Measurements from ENCODE around the gene SERINC3.

The SERINC3 gene

DNA sequence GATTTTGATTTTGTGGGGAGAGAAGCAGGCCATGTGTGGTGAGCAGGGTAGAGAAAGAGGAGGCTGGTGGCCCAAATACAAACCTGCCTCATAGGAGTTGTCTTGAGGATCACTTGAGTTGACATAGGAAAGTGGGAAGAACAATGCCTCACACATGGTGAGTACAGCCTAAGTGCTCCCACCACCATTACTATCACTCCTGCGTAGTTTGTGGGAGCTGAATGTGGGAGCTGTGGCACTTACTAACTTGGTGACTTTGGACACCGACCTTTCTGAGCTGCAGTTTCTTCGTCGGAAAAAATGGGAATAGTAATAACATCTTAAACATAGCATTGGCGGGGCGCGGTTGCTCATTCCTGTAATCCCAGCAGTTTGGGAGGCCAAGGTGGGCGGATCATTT is 25.5 kb upstream of the SERINC3 start:
- TF ChIP-seq, protein P1, sequence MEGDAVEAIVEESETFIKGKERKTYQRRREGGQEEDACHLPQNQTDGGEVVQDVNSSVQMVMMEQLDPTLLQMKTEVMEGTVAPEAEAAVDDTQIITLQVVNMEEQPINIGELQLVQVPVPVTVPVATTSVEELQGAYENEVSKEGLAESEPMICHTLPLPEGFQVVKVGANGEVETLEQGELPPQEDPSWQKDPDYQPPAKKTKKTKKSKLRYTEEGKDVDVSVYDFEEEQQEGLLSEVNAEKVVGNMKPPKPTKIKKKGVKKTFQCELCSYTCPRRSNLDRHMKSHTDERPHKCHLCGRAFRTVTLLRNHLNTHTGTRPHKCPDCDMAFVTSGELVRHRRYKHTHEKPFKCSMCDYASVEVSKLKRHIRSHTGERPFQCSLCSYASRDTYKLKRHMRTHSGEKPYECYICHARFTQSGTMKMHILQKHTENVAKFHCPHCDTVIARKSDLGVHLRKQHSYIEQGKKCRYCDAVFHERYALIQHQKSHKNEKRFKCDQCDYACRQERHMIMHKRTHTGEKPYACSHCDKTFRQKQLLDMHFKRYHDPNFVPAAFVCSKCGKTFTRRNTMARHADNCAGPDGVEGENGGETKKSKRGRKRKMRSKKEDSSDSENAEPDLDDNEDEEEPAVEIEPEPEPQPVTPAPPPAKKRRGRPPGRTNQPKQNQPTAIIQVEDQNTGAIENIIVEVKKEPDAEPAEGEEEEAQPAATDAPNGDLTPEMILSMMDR (IDR thresholded peaks at IDR 0.05; ENCODE audit: control extremely low read depth, extremely low read depth, low read depth, missing control alignments) = no peak
- POLR2A ChIA-PET = no interaction called here
- DNase-seq (ENCODE audit: extremely low spot score) = no peak
- CTCF ChIA-PET = interaction anchor here (0.7 to 2.1 kb wide), 5 partner anchors 11 to 63 kb away, joined by 3 to 7 read pairs (median 3); no protein-coding TSS in a partner anchor

DNA sequence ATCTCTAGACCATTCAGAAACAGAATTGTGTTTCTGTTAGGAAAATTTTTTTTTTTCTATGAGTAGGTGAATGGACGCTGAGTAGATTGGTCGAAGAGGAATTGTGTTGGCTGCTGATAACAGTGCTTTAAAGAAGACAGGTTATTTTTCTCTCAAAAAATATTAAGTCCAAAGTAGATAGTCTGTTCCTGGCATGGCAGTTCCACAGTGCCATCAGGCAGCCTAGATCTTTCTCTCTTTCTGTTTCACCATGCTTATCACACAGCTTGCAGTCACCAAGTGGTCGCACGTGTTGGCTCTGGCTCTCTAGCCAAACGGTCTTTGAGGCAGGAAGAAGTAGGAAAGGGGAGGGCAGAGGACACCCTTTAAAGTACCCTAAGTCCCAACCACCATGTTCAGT is 22.4 kb upstream of the SERINC3 start:
- ChIA-PET POLR2A (no interaction called here), CTCF (no interaction called here)
- DNase-seq (ENCODE audit: extremely low spot score) = no peak
- TF ChIP-seq, protein P1 (IDR thresholded peaks at IDR 0.05; ENCODE audit: control extremely low read depth, extremely low read depth, low read depth, missing control alignments) = no peak

DNA sequence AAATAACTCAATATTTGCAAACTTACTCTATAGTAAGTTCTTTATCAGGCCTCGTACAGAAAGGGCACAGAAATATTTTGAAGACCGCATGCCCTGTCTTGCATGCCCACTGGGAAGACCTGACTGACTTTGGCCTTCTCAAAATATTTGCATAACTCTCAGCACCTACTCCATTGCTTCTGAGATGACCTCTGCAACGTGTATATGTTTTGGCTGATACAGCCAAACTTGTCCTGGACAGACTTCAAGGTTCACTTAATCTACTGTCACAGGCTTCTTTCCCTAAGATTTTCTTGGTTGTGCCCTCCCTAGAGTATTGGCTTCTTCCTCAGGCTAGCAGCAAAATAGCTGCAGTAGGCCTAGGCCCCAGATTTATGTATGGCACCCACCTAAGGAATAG is 21.5 kb upstream of the SERINC3 start:
- ChIA-PET CTCF (interaction anchor here (2.6 kb wide), 1 partner anchor 11 kb away, joined by 9 read pairs; no protein-coding TSS in a partner anchor), POLR2A (no interaction called here)
- TF ChIP-seq, protein P1 (IDR thresholded peaks at IDR 0.05; ENCODE audit: control extremely low read depth, extremely low read depth, low read depth, missing control alignments) = no peak
- no peak for DNase-seq (ENCODE audit: extremely low spot score)

DNA sequence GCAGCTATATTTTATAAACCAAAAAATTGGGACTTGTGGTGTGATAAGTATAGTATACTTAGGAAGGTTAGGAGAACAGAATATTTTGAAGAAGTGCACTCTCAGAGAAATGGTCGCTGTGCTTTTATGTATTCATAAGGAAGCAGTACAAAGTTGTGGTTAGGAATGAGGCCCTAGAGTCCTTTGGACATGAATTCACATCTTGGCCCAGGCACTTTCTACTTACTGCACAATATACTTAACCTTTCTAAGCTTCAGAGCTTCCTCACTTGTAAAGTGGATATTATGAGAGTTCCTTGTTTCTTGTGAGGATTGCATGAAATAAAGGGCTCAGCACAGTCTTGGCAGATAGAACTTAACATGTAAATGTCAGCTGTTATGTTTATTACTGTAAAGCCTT is 21.0 kb upstream of the SERINC3 start:
- ChIA-PET POLR2A (no interaction called here), CTCF (interaction anchor here (0.9 to 2.6 kb wide), 3 partner anchors 11 to 20 kb away, joined by 4 to 9 read pairs (median 5); no protein-coding TSS in a partner anchor)
- DNase-seq (ENCODE audit: extremely low spot score) = no peak
- TF ChIP-seq, protein P1 (IDR thresholded peaks at IDR 0.05; ENCODE audit: control extremely low read depth, extremely low read depth, low read depth, missing control alignments) = no peak

DNA sequence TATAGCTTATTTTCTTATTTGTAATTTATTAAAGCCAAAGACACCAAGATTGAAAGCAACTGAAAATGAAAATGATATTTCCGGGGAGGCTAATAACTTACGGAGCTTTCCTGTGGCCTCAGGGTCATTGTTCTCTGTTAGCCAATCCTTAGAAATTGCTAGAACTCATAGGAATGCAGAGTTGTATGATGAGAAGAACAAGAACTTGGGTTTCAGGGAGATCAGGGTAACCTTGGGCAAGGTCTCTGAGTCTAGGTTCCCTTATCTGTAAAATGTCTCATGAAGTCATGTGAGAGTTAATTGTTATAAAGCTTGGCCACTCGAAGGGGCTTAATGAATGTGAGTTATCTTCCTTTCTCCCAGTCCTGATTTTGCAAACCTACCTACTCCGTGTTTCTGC is 20.1 kb upstream of the SERINC3 start:
- CTCF ChIA-PET = interaction anchor here (1.0 to 2.6 kb wide), 3 partner anchors 8 to 19 kb away, joined by 3 to 9 read pairs (median 4); no protein-coding TSS in a partner anchor
- DNase-seq (ENCODE audit: extremely low spot score) = no peak
- POLR2A ChIA-PET = no interaction called here
- TF ChIP-seq, protein P1 (IDR thresholded peaks at IDR 0.05; ENCODE audit: control extremely low read depth, extremely low read depth, low read depth, missing control alignments) = no peak

DNA sequence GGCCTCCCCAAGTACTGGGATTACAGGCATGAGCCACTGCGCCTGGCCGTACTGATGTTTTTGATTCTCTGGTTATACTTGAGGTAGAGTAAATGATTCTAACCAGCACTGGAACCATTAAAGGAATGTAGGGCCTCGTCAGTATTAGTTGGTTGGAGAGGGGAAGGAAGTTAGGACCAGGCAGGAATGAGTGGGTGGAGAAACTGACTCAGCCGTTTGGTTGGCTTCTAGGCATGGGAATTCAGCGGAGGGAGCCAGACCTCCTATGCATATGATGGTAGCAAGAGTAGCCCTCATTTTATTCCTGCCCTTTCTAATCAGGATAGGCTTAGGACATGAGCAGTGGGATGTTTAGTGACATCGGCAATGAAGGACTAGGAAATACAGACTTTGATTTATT is 19.0 kb upstream of the SERINC3 start:
- TF ChIP-seq, protein P1 (IDR thresholded peaks at IDR 0.05; ENCODE audit: control extremely low read depth, extremely low read depth, low read depth, missing control alignments) = no peak
- no peak for DNase-seq (ENCODE audit: extremely low spot score)
- ChIA-PET POLR2A (no interaction called here), CTCF (no interaction called here)
